GM12878 (cell line): ENCODE results near the gene GMDS. TPM values are rescaled to one million over a fixed set of nuclear protein-coding genes. Genes with fewer than 3 reads are reported as not detected.

Source experiments
- ATAC-seq: fragments of 200-7000 bp; cut with Tn5 transposase; 3 replicates; pipeline ENCODE4 v1.9.1; 2020; ENCODE audit warnings: mild to moderate bottlenecking, moderate library complexity
- BruUV-seq: library from RNA; stranded (reverse); fragments of 400-500 nt; replicated peaks from 2 replicates; lab custom pipeline; 2021; lab: Mats Ljungman, UMichigan
- CTCF ChIA-PET: fragments of 300-600 bp; sonication (Branson Sonifier 250); formaldehyde crosslinking; extraction: SDS; loops from one replicate; lab custom pipeline; 2021; ENCODE audit warnings: inconsistent platforms; lab: Yijun Ruan, JAX
- POLR2A ChIA-PET: fragments of 350-600 bp; formaldehyde crosslinking; extraction: SDS; loops from one replicate; lab custom pipeline; 2021; ENCODE audit warnings: inconsistent platforms; lab: Charles Lee
- RAD21 ChIA-PET: fragments of 300-600 bp; sonication (Branson Sonifier 250); formaldehyde crosslinking; loops from one replicate; lab custom pipeline; 2023; ENCODE audit warnings: antibody characterized with exemption; ENCODE audit not compliant: unreplicated experiment; lab: Charles Lee
- SMC1A ChIA-PET: fragments of 300-600 bp; sonication (Branson Sonifier 250); formaldehyde crosslinking; loops from one replicate; lab custom pipeline; 2023; ENCODE audit not compliant: unreplicated experiment, uncharacterized antibody; lab: Charles Lee
- DNase-seq: peaks from one replicate; pipeline ENCODE4 v3.0.0-alpha.2; 2011; ENCODE audit warnings: low read depth, low spot score
- FAIRE-seq: peaks from 3 replicates; lab custom pipeline; 2011; peaks lifted over from hg19 to GRCh38; lab: Jason Lieb, UNC
- H2AFZ ChIP-seq: 2 replicates; pipeline ENCODE4 v1.6.0; 2011; ENCODE audit warnings: low read depth, low read length, control low read depth; ENCODE audit not compliant: control insufficient read depth
- H3K27ac ChIP-seq: 2 replicates; pipeline ENCODE4 v1.5.1; 2011; ENCODE audit warnings: control low read depth; ENCODE audit not compliant: control insufficient read depth, insufficient read depth
- H3K27me3 ChIP-seq, 2 experiments: replicated peaks in 1 of 2; 2 replicates each; pipeline versions ENCODE4 v1.6.0 to v1.6.1; 2011; ENCODE audit warnings: low read length in 1 of 2; ENCODE audit not compliant: control insufficient read depth in 2 of 2, insufficient read depth in 2 of 2
- H3K36me3 ChIP-seq, 2 experiments: 2 replicates each; pipeline ENCODE4 v1.5.1; 2011; ENCODE audit warnings: low read length in 1 of 2; ENCODE audit not compliant: control insufficient read depth in 2 of 2, insufficient read depth in 2 of 2
- H3K4me1 ChIP-seq: 2 replicates; pipeline ENCODE4 v1.6.1; 2011; ENCODE audit warnings: mild to moderate bottlenecking, low read length, moderate library complexity, mixed read lengths; ENCODE audit not compliant: control insufficient read depth, insufficient read depth
- H3K4me2 ChIP-seq: 2 replicates; pipeline ENCODE4 v1.6.0; 2011; ENCODE audit warnings: control low read depth; ENCODE audit not compliant: control insufficient read depth, insufficient read depth
- H3K4me3 ChIP-seq: fragments of 200-600 bp; sonication (generic); 2 replicates; pipeline ENCODE4 v1.5.1; 2016
- H3K79me2 ChIP-seq: 2 replicates; pipeline ENCODE4 v1.6.0; 2011; ENCODE audit warnings: low read length; ENCODE audit not compliant: control insufficient read depth, insufficient read depth
- H3K9ac ChIP-seq: 2 replicates; pipeline ENCODE4 v1.8.0; 2011; ENCODE audit warnings: low read length, control low read depth, mixed read lengths; ENCODE audit not compliant: control insufficient read depth, insufficient read depth
- H3K9me3 ChIP-seq: replicated peaks from 3 replicates; pipeline ENCODE4 v1.5.1; 2011; ENCODE audit warnings: mild to moderate bottlenecking, low read length; ENCODE audit not compliant: control insufficient read depth, insufficient read depth
- H4K20me1 ChIP-seq: 2 replicates; pipeline ENCODE4 v1.6.0; 2011; ENCODE audit not compliant: control insufficient read depth, insufficient read depth
- BACH1 ChIP-seq: fragments of 450-650 bp; IDR thresholded peaks from 2 replicates; pipeline ENCODE4 v1.6.1; 2017; ENCODE audit warnings: mild to moderate bottlenecking, borderline replicate concordance
- PBX3 ChIP-seq: IDR thresholded peaks from 2 replicates; pipeline ENCODE4 v1.6.1; 2011; ENCODE audit warnings: mild to moderate bottlenecking, low read depth, low read length, moderate library complexity; ENCODE audit not compliant: insufficient replicate concordance
- PML ChIP-seq: IDR thresholded peaks from 2 replicates; pipeline ENCODE4 v1.6.1; 2012; ENCODE audit warnings: low read length, inconsistent platforms
- POU2F2 ChIP-seq: IDR thresholded peaks from 3 replicates; pipeline ENCODE4 v1.6.1; 2011; ENCODE audit warnings: low read depth, mild to moderate bottlenecking, low read length, borderline replicate concordance
- PRDM15 ChIP-seq: fragments of 450-650 bp; formaldehyde crosslinking; IDR thresholded peaks from 2 replicates; pipeline ENCODE4 v1.4.0; 2020; ENCODE audit warnings: mild to moderate bottlenecking, moderate library complexity
- RELB ChIP-seq: fragments of 450-650 bp; IDR thresholded peaks from 2 replicates; pipeline ENCODE4 v1.6.1; 2017; ENCODE audit warnings: low read depth, mild to moderate bottlenecking, moderate library complexity
- TCF7 ChIP-seq: IDR thresholded peaks from 2 replicates; pipeline ENCODE4 v1.6.1; 2014; ENCODE audit warnings: antibody characterized with exemption, borderline replicate concordance
- YBX1 ChIP-seq: fragments of 450-650 bp; IDR thresholded peaks from 2 replicates; pipeline ENCODE4 v1.6.1; 2016; ENCODE audit warnings: antibody characterized with exemption
- ZBTB33 ChIP-seq: fragments of 450-650 bp; IDR thresholded peaks from 2 replicates; pipeline ENCODE4 v1.6.1; 2017; ENCODE audit warnings: mild to moderate bottlenecking
- ZNF274 ChIP-seq: IDR thresholded peaks from one replicate; pipeline ENCODE4 v1.8.0; 2011; ENCODE audit not compliant: insufficient read length, insufficient read depth
- ZNF384 ChIP-seq: IDR thresholded peaks from 2 replicates; pipeline ENCODE4 v1.6.1; 2012; ENCODE audit warnings: low read depth, mild to moderate bottlenecking, low read length, improper control_type of control experiment, borderline replicate concordance
- in situ Hi-C: fragments of 300-500 bp; cut with MboI; formaldehyde crosslinking; loops from 9 replicates; pipeline ENCODE4 v1.14.3; 2018; ENCODE audit warnings: mixed read lengths
- intact Hi-C: fragments of 100-400 bp; cut with micrococcal nuclease; formaldehyde crosslinking; loops from one replicate; pipeline ENCODE4 v1.14.2; 2022; ENCODE audit not compliant: unreplicated experiment
- polyA plus RNA-seq, 11 experiments: library from polyadenylated mRNA; depleted of rRNA in 4 of 11; unstranded in 6 of 11; stranded (reverse) in 5 of 11; fragments of >200 nt; fragmentation: Nextera tagmentation in 4 of 11; fragmentation: Illumina TruSeq in 1 of 11; extraction: Ambion mirVana in 4 of 11; extraction: Trizol in 1 of 11; gene quantifications; 1 replicate in 1 of 11; 2 replicates in 10 of 11; pipeline versions ENCODE4 v1.2.1 to v1.2.3, GENCODE V29; 2011 to 2016; ENCODE audit warnings: inconsistent platforms in 2 of 11, missing spikeins in 2 of 11, low read depth in 1 of 11
- total RNA-seq, 4 experiments: library from RNA; depleted of rRNA in 3 of 4; stranded (reverse); fragments of >200 nt in 3 of 4; fragmentation: Illumina TruSeq in 1 of 4; extraction: Trizol in 1 of 4; gene quantifications; 2 replicates each; pipeline versions ENCODE4 v1.2.1 to v1.2.3, GENCODE V29; 2013 to 2021

GMDS gene
- total and polyA plus RNA-seq, 10 of the 15 experiments (the other 5 are each of a cell fraction or from before 2014, with no cell fraction given) = 0.61 to 53.8 (median 29.3) TPM

- H3K27me3 ChIP-seq = no peaks in the 10 kb centered on the region
- in situ Hi-C loops = no loop called here
- CTCF ChIA-PET = no interaction called here
Measured at GRCh38 chr6:2072453-2072852, 173.0 kb downstream of the GMDS start.

More at GRCh38 chr6:2072453-2072852, 173.0 kb downstream of the GMDS start:
- no peak overlapping the region for H3K4me2 ChIP-seq
- BruUV-seq = no TSS peak
- no peak overlapping the region for H3K27ac ChIP-seq
- no peaks in the 10 kb centered on the region for H3K4me1 ChIP-seq
- no peak overlapping the region for H2AFZ ChIP-seq
- no peaks in the 10 kb centered on the region for H3K9me3 ChIP-seq
- H3K4me3 ChIP-seq = no peak overlapping the region
- no peak overlapping the region for H3K9ac ChIP-seq
- no peak for FAIRE-seq
- no peak for ATAC-seq
- intact Hi-C loops = no loop called here
- TF ChIP-seq POU2F2 = no peak
- no peak for TF ChIP-seq BACH1
- TF ChIP-seq ZNF274 = no peak
- TF ChIP-seq TCF7 = no peak
- no peak for TF ChIP-seq YBX1
- TF ChIP-seq RELB = no peak
- TF ChIP-seq PBX3 = no peak
- no peak for TF ChIP-seq ZNF384
- no peak for TF ChIP-seq ZBTB33
- TF ChIP-seq PML = no peak
- no peak for TF ChIP-seq PRDM15
- ChIA-PET POLR2A (no interaction called here), RAD21 (no interaction called here), SMC1A (no interaction called here)
- H3K79me2 ChIP-seq = no peaks in the 10 kb centered on the region
- H3K36me3 ChIP-seq = no peaks in the 10 kb centered on the region
- DNase-seq = no peak
- no peaks in the 10 kb centered on the region for H4K20me1 ChIP-seq
